Measurements from ENCODE around the gene SIRT4.

DNA sequence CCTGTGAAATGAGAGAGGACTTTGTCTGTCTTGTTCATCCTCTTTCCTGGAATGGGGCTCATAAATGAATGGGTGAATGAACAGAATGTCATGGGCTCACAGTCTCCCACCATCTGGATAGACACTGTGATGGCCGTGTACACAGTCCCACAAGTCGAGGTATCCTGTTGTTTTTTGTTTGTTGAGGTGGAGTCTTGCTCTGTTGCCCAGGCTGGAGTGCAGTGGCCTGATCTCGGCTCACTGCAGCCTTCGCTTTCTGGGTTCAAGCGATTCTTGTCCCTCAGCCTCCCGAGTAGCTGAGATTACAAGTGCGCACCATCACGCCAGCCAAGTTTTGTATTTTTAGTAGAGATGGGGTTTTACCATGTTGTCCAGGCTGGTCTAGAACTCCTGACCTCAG, 41.6 kb downstream of the SIRT4 start:
- TF ChIP-seq, protein P1, sequence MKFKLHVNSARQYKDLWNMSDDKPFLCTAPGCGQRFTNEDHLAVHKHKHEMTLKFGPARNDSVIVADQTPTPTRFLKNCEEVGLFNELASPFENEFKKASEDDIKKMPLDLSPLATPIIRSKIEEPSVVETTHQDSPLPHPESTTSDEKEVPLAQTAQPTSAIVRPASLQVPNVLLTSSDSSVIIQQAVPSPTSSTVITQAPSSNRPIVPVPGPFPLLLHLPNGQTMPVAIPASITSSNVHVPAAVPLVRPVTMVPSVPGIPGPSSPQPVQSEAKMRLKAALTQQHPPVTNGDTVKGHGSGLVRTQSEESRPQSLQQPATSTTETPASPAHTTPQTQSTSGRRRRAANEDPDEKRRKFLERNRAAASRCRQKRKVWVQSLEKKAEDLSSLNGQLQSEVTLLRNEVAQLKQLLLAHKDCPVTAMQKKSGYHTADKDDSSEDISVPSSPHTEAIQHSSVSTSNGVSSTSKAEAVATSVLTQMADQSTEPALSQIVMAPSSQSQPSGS (IDR thresholded peaks at IDR 0.05; ENCODE audit: low read length): no peak
- TF ChIP-seq EZH2 (IDR thresholded peaks at IDR 0.05; ENCODE audit: low read depth, low read length, severe bottlenecking) (no peak), EGR1 (IDR thresholded peaks at IDR 0.05; ENCODE audit: borderline replicate concordance, low read depth, low read length) (no peak)

Data from H1 (cell line).